Measurements from ENCODE around the gene KCND2.

- no peak for TF ChIP-seq SUZ12 (IDR thresholded peaks at IDR 0.05; ENCODE audit: extremely low read depth, insufficient read depth, insufficient read length)
- no peak for TF ChIP-seq YY1 (IDR thresholded peaks at IDR 0.05; ENCODE audit: insufficient read depth, insufficient read length)
- TF ChIP-seq ZNF274 (IDR thresholded peaks at IDR 0.05; ENCODE audit: low read depth, low read length): no peak
Measured at GRCh38 chr7:120272701-120273475, at the start of gene KCND2.

Data from NT2/D1 (cell line).